H9 (cell line): ENCODE data around the gene ECSIT. TPM values are rescaled to one million over a fixed set of nuclear protein-coding genes. Genes with fewer than 3 reads are reported as not detected.
A peak's percentile ranks its signal among the peaks of the same experiment; 100 is the strongest.

ENCODE experiments used
- DNase-seq: peaks from one replicate; pipeline ENCODE4 v3.0.0-alpha.2; 2017
- H2AFZ ChIP-seq: one replicate; pipeline ENCODE4 v1.6.1; 2013; ENCODE audit warnings: mild to moderate bottlenecking, low read length, control low read depth, moderate library complexity
- H2AK5ac ChIP-seq: 2 replicates; pipeline ENCODE4 v1.6.1; 2013; ENCODE audit warnings: low read length, control low read depth, mixed read lengths; ENCODE audit not compliant: insufficient read length
- H2BK120ac ChIP-seq: one replicate; pipeline ENCODE4 v1.6.1; 2013; ENCODE audit warnings: low read depth, mild to moderate bottlenecking, low read length, control low read depth, inconsistent platforms; ENCODE audit not compliant: poor library complexity, severe bottlenecking
- H2BK12ac ChIP-seq: 2 replicates; pipeline ENCODE4 v1.6.1; 2013; ENCODE audit warnings: low read length, control low read depth, mixed read lengths, low read depth; ENCODE audit not compliant: insufficient read length
- H2BK15ac ChIP-seq: 2 replicates; pipeline ENCODE4 v1.6.1; 2013; ENCODE audit warnings: low read depth, low read length, control low read depth
- H2BK20ac ChIP-seq: one replicate; pipeline ENCODE4 v1.6.1; 2013; ENCODE audit warnings: low read depth, mild to moderate bottlenecking, low read length, control low read depth, inconsistent platforms; ENCODE audit not compliant: poor library complexity, severe bottlenecking
- H2BK5ac ChIP-seq: 2 replicates; pipeline ENCODE4 v1.6.1; 2013; ENCODE audit warnings: low read length, control low read depth, mixed read lengths; ENCODE audit not compliant: insufficient read length
- H3K14ac ChIP-seq: 2 replicates; pipeline ENCODE4 v1.6.1; 2013; ENCODE audit warnings: low read length, control low read depth; ENCODE audit not compliant: insufficient read depth
- H3K18ac ChIP-seq: 2 replicates; pipeline ENCODE4 v1.6.1; 2013; ENCODE audit warnings: low read depth, mild to moderate bottlenecking, mixed read lengths, low read length, control low read depth; ENCODE audit not compliant: insufficient read length
- H3K23ac ChIP-seq: 2 replicates; pipeline ENCODE4 v1.6.1; 2013; ENCODE audit warnings: low read length, control low read depth, mixed read lengths, low read depth; ENCODE audit not compliant: insufficient read length
- H3K23me2 ChIP-seq: 2 replicates; pipeline ENCODE4 v1.6.1; 2013; ENCODE audit warnings: low read depth, mild to moderate bottlenecking, mixed read lengths, low read length, control low read depth; ENCODE audit not compliant: insufficient read length, poor library complexity, severe bottlenecking
- H3K27ac ChIP-seq: 2 replicates; pipeline ENCODE4 v1.5.1; 2013; ENCODE audit warnings: low read length, control low read depth, mixed read lengths, low read depth; ENCODE audit not compliant: insufficient read length
- H3K27me3 ChIP-seq: 2 replicates; pipeline ENCODE4 v1.6.1; 2013; ENCODE audit warnings: low read length, control low read depth, inconsistent platforms; ENCODE audit not compliant: insufficient read depth
- H3K4ac ChIP-seq: 2 replicates; pipeline ENCODE4 v1.6.1; 2013; ENCODE audit warnings: low read depth, mild to moderate bottlenecking, control low read depth, inconsistent platforms, low read length, moderate library complexity
- H3K4me1 ChIP-seq: 2 replicates; pipeline ENCODE4 v1.6.1; 2013; ENCODE audit warnings: low read length, control low read depth, inconsistent platforms; ENCODE audit not compliant: insufficient read depth
- H3K4me2 ChIP-seq: 2 replicates; pipeline ENCODE4 v1.6.1; 2013; ENCODE audit warnings: low read length, control low read depth, mixed read lengths; ENCODE audit not compliant: insufficient read length, insufficient read depth
- H3K56ac ChIP-seq: 2 replicates; pipeline ENCODE4 v1.6.1; 2013; ENCODE audit warnings: low read depth, mild to moderate bottlenecking, mixed read lengths, low read length, control low read depth; ENCODE audit not compliant: insufficient read length
- H3K79me1 ChIP-seq: 2 replicates; pipeline ENCODE4 v1.6.1; 2013; ENCODE audit warnings: low read depth, mild to moderate bottlenecking, moderate library complexity, low read length, control low read depth, inconsistent platforms; ENCODE audit not compliant: insufficient read depth, poor library complexity, severe bottlenecking
- H3K79me2 ChIP-seq: 2 replicates; pipeline ENCODE4 v1.6.1; 2013; ENCODE audit warnings: low read length, control low read depth, inconsistent platforms; ENCODE audit not compliant: insufficient read depth
- H3K9ac ChIP-seq: 2 replicates; pipeline ENCODE4 v1.6.1; 2013; ENCODE audit warnings: low read length, control low read depth, mixed read lengths; ENCODE audit not compliant: insufficient read length; ENCODE audit errors: extremely low read depth
- H3K9me3 ChIP-seq: one replicate; pipeline ENCODE4 v1.6.1; 2013; ENCODE audit warnings: low read depth, low read length, inconsistent platforms; ENCODE audit not compliant: control insufficient read depth
- H3T11ph ChIP-seq: one replicate; pipeline ENCODE4 v1.6.1; 2013; ENCODE audit warnings: mild to moderate bottlenecking, low read length, control low read depth, inconsistent platforms
- H4K20me1 ChIP-seq: one replicate; pipeline ENCODE4 v1.6.1; 2013; ENCODE audit not compliant: control insufficient read depth, insufficient read length, insufficient read depth
- H4K5ac ChIP-seq: 2 replicates; pipeline ENCODE4 v1.6.1; 2013; ENCODE audit warnings: low read depth, mild to moderate bottlenecking, mixed read lengths, low read length, control low read depth; ENCODE audit not compliant: insufficient read length
- H4K8ac ChIP-seq: replicated peaks from 2 replicates; pipeline ENCODE4 v1.6.1; 2013; ENCODE audit warnings: low read length, control low read depth, mixed read lengths, low read depth; ENCODE audit not compliant: insufficient read length
- H4K91ac ChIP-seq: 2 replicates; pipeline ENCODE4 v1.6.1; 2013; ENCODE audit warnings: low read depth, mild to moderate bottlenecking, moderate library complexity, mixed read lengths, low read length, control low read depth; ENCODE audit not compliant: insufficient read length
- H3K27ac Mint-ChIP-seq, 3 experiments: 2 replicates in 2 of 3; 3 replicates in 1 of 3; pipeline ENCODE4 v1.8.0; 2020 to 2021; ENCODE audit warnings: mixed read lengths in 3 of 3, mild to moderate bottlenecking in 1 of 3, moderate library complexity in 1 of 3
- H3K27me3 Mint-ChIP-seq: 2 replicates; pipeline ENCODE4 v1.8.0; 2021; ENCODE audit warnings: low read depth, mild to moderate bottlenecking, moderate library complexity, mixed read lengths
- H3K36me3 Mint-ChIP-seq, 3 experiments: 2 replicates in 2 of 3; 3 replicates in 1 of 3; pipeline ENCODE4 v1.8.0; 2020 to 2021; ENCODE audit warnings: low read depth in 3 of 3, mixed read lengths in 3 of 3; ENCODE audit not compliant: insufficient read depth in 1 of 3
- H3K4me1 Mint-ChIP-seq, 2 experiments: 2 replicates each; pipeline ENCODE4 v1.8.0; 2020; ENCODE audit warnings: mixed read lengths in 2 of 2
- H3K4me3 Mint-ChIP-seq, 2 experiments: 2 replicates in 1 of 2; 3 replicates in 1 of 2; pipeline ENCODE4 v1.8.0; 2020 to 2021; ENCODE audit warnings: mild to moderate bottlenecking in 2 of 2, mixed read lengths in 2 of 2, moderate library complexity in 1 of 2
- H3K9me3 Mint-ChIP-seq, 2 experiments: 2 replicates in 1 of 2; 3 replicates in 1 of 2; pipeline ENCODE4 v1.8.0; 2020; ENCODE audit warnings: mild to moderate bottlenecking in 2 of 2, mixed read lengths in 2 of 2, moderate library complexity in 1 of 2
- CTCF ChIP-seq: fragments of 200-600 bp; sonication (generic); conservative IDR thresholded peaks from 3 replicates; pipeline ENCODE4 v1.8.0; 2021; ENCODE audit warnings: antibody characterized with exemption, mild to moderate bottlenecking
- WGBS: extraction: QIAGEN DNeasy Blood & Tissue Kit; methylation state at CpG from one replicate; pipeline ENCODE4 v1.1.7; 2013; ENCODE audit warnings: missing lambda C conversion rate, low lambda C conversion rate, mixed read lengths; ENCODE audit not compliant: insufficient read length; ENCODE audit errors: extremely low coverage; 5-methylcytosine and 5-hydroxymethylcytosine counted together
- total RNA-seq: library from RNA; stranded (reverse); gene quantifications from 2 replicates; pipeline ENCODE4 v1.2.1, GENCODE V29; 2021

The ECSIT gene
- total RNA-seq, 1 experiment from 2014 or later = 42.4 TPM

- H2BK120ac ChIP-seq = no peak overlapping the region
- no peak overlapping the region for H2BK5ac ChIP-seq
- no peak overlapping the region for H3K18ac ChIP-seq
- H3K79me1 ChIP-seq = no peaks in the 10 kb centered on the region
- H2BK15ac ChIP-seq = no peak overlapping the region
- H2BK20ac ChIP-seq = no peak overlapping the region
- H3K27ac ChIP-seq = no peak overlapping the region
- H3K23me2 ChIP-seq = peaks cover 7% of the 10 kb centered on the region
- H3K27me3 ChIP-seq = peaks cover 9% of the 10 kb centered on the region; the same call in 1 of the 2 replicates
- Mint-ChIP-seq H3K36me3 (no peaks in the 10 kb centered on the region; a peak in 1 of 7 replicates), H3K4me1 (peaks cover 4 to 9% of the 10 kb centered on the region in 2 experiments; a peak in 3 of 4 replicates), H3K4me3 (no peak overlapping the region), H3K27ac (peak overlapping the region in 1 of 3 experiments; percentile 63; a peak in 1 of 7 replicates), H3K9me3 (peaks cover 0 to 2% of the 10 kb centered on the region in 2 experiments; a peak in 3 of 5 replicates), H3K27me3 (peaks cover 17% of the 10 kb centered on the region)
- H4K20me1 ChIP-seq = no peaks in the 10 kb centered on the region
- no peak overlapping the region for H2BK12ac ChIP-seq
- no peak overlapping the region for H3K23ac ChIP-seq
- DNase-seq = no peak
- TF ChIP-seq CTCF = no peak
- H3K4me2 ChIP-seq = no peak overlapping the region
- H4K91ac ChIP-seq = no peak overlapping the region
- H4K8ac ChIP-seq = no peak overlapping the region
- no peak overlapping the region for H2AK5ac ChIP-seq
- no peak overlapping the region for H3K56ac ChIP-seq
- no peak overlapping the region for H2AFZ ChIP-seq
- no peak overlapping the region for H4K5ac ChIP-seq
- peak overlapping the region; percentile 4 for H3K9ac ChIP-seq
- no peak overlapping the region for H3K4ac ChIP-seq
- H3T11ph ChIP-seq = no peak overlapping the region
- no peak overlapping the region; the same call in 1 of the 2 replicates for H3K14ac ChIP-seq
- no peaks in the 10 kb centered on the region for H3K4me1 ChIP-seq
- H3K9me3 ChIP-seq = no peaks in the 10 kb centered on the region
- no peaks in the 10 kb centered on the region for H3K79me2 ChIP-seq
- no CpG with 5 or more reads among the region's 13 CpGs for WGBS
Measured at GRCh38 chr19:11485245-11485837, 43.6 kb downstream of the ECSIT start.
